ENCODE measurements around the gene IL4I1. TPM values are rescaled to one million over a fixed set of nuclear protein-coding genes. Genes with fewer than 3 reads are reported as not detected.

Gene IL4I1
- total and polyA plus RNA-seq, 10 donors: 1.1 to 20.2 (median 4.8) TPM

GRCh38 chr19:49844138-49845095, 52.3 kb downstream of the IL4I1 start:
- 56 to 85% (median 69%) methylated on average over 17 to 18 of the region's 18 CpGs for WGBS, 5 donors

DNA sequence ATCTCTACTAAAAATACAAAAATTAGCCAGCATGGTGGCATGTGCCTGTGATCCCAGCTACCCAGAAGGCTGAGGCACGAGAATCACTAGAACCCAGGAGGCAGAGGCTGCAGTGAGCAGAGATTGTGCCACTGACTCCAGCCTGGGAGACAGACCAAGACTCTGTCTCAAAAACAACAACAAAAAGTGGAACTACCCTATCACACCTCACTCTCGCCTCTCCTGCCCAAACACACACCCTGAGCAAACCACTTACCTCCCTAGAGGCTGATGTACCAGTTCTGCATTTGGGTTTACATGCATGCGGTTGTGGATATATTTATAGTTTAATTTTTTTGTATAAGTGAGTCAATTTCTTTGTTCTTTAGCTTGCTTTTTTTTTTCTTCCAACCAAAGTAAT, 53.4 kb downstream of the IL4I1 start:
- H3K27me3 ChIP-seq (replicated peaks in 1 of 7): no peaks in the 10 kb centered on the region
- intact Hi-C loops (cut with DNase I; ENCODE audit: low total_unique reads): no loop called here
- no peaks in the 10 kb centered on the region for H3K9me3 ChIP-seq
- H3K4me1 ChIP-seq: peaks cover 0 to 39% (median 17%) of the 10 kb centered on the region in 6 donors
- 55 to 74% (median 63%) methylated on average over 3 of the region's 3 CpGs for whole genome bisulfite sequencing, 5 donors
- no peak overlapping the region for H3K4me3 ChIP-seq
- no peak for DNase-seq
- H3K27ac ChIP-seq: peak overlapping the region; percentile 19 to 78 (median 66)
- TF ChIP-seq CTCF (IDR thresholded peaks at IDR 0.05 in 8 of 11, conservative IDR thresholded peaks at IDR 0.05 in 3 of 11) (no peak), POLR2A (IDR thresholded peaks at IDR 0.05) (no peak), POLR2AphosphoS5 (IDR thresholded peaks at IDR 0.05) (peak in 1 of 3 donors; percentile 51)
- peaks cover 0 to 30% (median 17%) of the 10 kb centered on the region in 6 donors for H3K36me3 ChIP-seq

More at GRCh38 chr19:49844138-49845095, 52.3 kb downstream of the IL4I1 start:
- H3K4me1 ChIP-seq: peaks cover 0 to 51% (median 24%) of the 10 kb centered on the region in 6 donors
- H3K27me3 ChIP-seq (replicated peaks in 1 of 7): no peaks in the 10 kb centered on the region
- TF ChIP-seq POLR2AphosphoS5 (IDR thresholded peaks at IDR 0.05): peak in 1 of 3 donors; percentile 31
- no peak for TF ChIP-seq CTCF (IDR thresholded peaks at IDR 0.05 in 8 of 11, conservative IDR thresholded peaks at IDR 0.05 in 3 of 11)
- no peak for TF ChIP-seq POLR2A (IDR thresholded peaks at IDR 0.05)
- H3K9me3 ChIP-seq: peaks cover 0 to 6% (median 0%) of the 10 kb centered on the region in 8 donors
- peak overlapping the region in 4 of 8 donors; percentile 64 to 78 (median 71) for H3K27ac ChIP-seq
- intact Hi-C loops (cut with DNase I; ENCODE audit: low total_unique reads): no loop called here
- H3K36me3 ChIP-seq: peaks cover 0 to 19% (median 6%) of the 10 kb centered on the region in 6 donors
- no peak for DNase-seq
- no peak overlapping the region for H3K4me3 ChIP-seq

- no peaks in the 10 kb centered on the region for H3K9me3 ChIP-seq
- TF ChIP-seq CTCF (IDR thresholded peaks at IDR 0.05 in 8 of 11, conservative IDR thresholded peaks at IDR 0.05 in 3 of 11): no peak
- TF ChIP-seq POLR2A (IDR thresholded peaks at IDR 0.05): no peak
- no peak for TF ChIP-seq POLR2AphosphoS5 (IDR thresholded peaks at IDR 0.05)
Observed at GRCh38 chr19:49840736-49841249, 55.9 kb downstream of the IL4I1 start.

DNA sequence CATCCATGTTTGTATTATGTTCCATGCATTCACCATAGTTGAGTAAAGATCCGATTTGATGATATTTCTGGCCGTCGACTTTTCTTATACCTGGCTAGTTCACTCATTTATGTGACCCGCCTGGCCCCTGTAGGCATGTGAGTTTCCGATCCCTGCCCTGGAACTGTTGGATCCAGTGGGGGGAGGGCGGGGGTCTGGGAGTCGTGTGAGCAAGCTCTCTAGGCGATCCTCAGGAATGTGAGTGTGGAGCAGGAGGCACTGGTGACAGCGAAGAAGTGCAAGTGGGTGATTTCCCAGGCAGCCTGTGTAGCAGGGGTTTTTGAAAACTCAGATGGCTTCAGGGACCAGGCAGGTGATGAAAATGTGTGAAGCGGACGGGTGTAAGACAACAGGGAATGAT, 56.4 kb downstream of the IL4I1 start:
- DNase-seq: no peak
- Histone ChIP-seq H3K4me1 (peaks cover 0 to 26% (median 14%) of the 10 kb centered on the region in 6 donors), H3K27ac (no peak overlapping the region), H3K36me3 (peaks cover 0 to 60% (median 45%) of the 10 kb centered on the region in 6 donors), H3K4me3 (no peak overlapping the region), H3K9me3 (no peaks in the 10 kb centered on the region), H3K27me3 (replicated peaks in 1 of 7) (no peaks in the 10 kb centered on the region)
- 90 to 95% (median 92%) methylated on average over 11 of the region's 11 CpGs for WGBS, 5 donors
- intact Hi-C loops (cut with DNase I; ENCODE audit: low total_unique reads): no loop called here
- TF ChIP-seq CTCF (IDR thresholded peaks at IDR 0.05 in 8 of 11, conservative IDR thresholded peaks at IDR 0.05 in 3 of 11) (no peak), POLR2A (IDR thresholded peaks at IDR 0.05) (no peak), POLR2AphosphoS5 (IDR thresholded peaks at IDR 0.05) (no peak)

More at GRCh38 chr19:49840736-49841249, 55.9 kb downstream of the IL4I1 start:
- no peak for DNase-seq
- Histone ChIP-seq H3K36me3 (peaks cover 0 to 55% (median 41%) of the 10 kb centered on the region in 6 donors), H3K27me3 (replicated peaks in 1 of 7) (no peaks in the 10 kb centered on the region), H3K4me1 (peaks cover 0 to 31% (median 14%) of the 10 kb centered on the region in 6 donors), H3K27ac (no peak overlapping the region), H3K4me3 (no peak overlapping the region)
- WGBS, 5 donors: 83 to 89% (median 88%) methylated on average over 17 of the region's 17 CpGs
- intact Hi-C loops (cut with DNase I; ENCODE audit: low total_unique reads): no loop called here
